SK-N-SH (cell line): ENCODE data around the gene LRRC59. TPM values are rescaled to one million over a fixed set of nuclear protein-coding genes. Genes with fewer than 3 reads are reported as not detected.

Experiments used
- CTCF ChIA-PET: fragments of 300-600, 350-600 bp; formaldehyde crosslinking; extraction: SDS; loops from one replicate; lab custom pipeline; 2021; lab: Yijun Ruan, JAX
- POLR2A ChIA-PET: fragments of 350-600 bp; sonication (Branson Sonifier 250); formaldehyde crosslinking; extraction: SDS; loops from one replicate; lab custom pipeline; 2020; ENCODE audit warnings: antibody characterized with exemption, inconsistent platforms; lab: Yijun Ruan, JAX
- DNase-seq: peaks from one replicate; pipeline ENCODE4 v3.0.0; 2012
- H2AFZ ChIP-seq: fragments of 200-600 bp; sonication (generic); 2 replicates; pipeline ENCODE4 v1.8.1; 2016; ENCODE audit warnings: antibody characterized with exemption, mild to moderate bottlenecking, low read depth
- H3F3A ChIP-seq: fragments of 200-600 bp; sonication (generic); replicated peaks from 2 replicates; pipeline ENCODE3; 2016; ENCODE audit warnings: antibody characterized with exemption, mild to moderate bottlenecking; ENCODE audit not compliant: insufficient read depth
- H3K27ac ChIP-seq, 2 experiments: fragments of 200-500 bp in 1 of 2; fragments of 200-600 bp in 1 of 2; sonication (Bioruptor generic) in 1 of 2; sonication (generic), shearing (Covaris generic) in 1 of 2; 2 replicates each; pipeline versions ENCODE4 v1.5.1 to v1.6.1; 2014 to 2016; ENCODE audit warnings: low read depth in 2 of 2, inconsistent platforms in 1 of 2, low read length in 1 of 2, mild to moderate bottlenecking in 1 of 2, mixed read lengths in 1 of 2
- H3K27me3 ChIP-seq: fragments of 200-600 bp; sonication (generic), shearing (Covaris generic); 2 replicates; pipeline ENCODE4 v1.6.1; 2016; ENCODE audit warnings: mixed run types; ENCODE audit not compliant: insufficient read depth
- H3K36me3 ChIP-seq, 2 experiments: fragments of 200-500 bp in 1 of 2; fragments of 200-600 bp in 1 of 2; sonication (Bioruptor generic) in 1 of 2; sonication (generic) in 1 of 2; replicated peaks in 1 of 2; 2 replicates each; pipeline versions ENCODE3 to v1.5.1; 2014 to 2016; ENCODE audit warnings: low read length in 1 of 2, mild to moderate bottlenecking in 1 of 2; ENCODE audit not compliant: insufficient read depth in 2 of 2, control insufficient read depth in 1 of 2
- H3K4me1 ChIP-seq, 2 experiments: fragments of 200-500 bp in 1 of 2; fragments of 200-600 bp in 1 of 2; sonication (Bioruptor generic) in 1 of 2; sonication (generic), shearing (Covaris generic) in 1 of 2; 2 replicates each; pipeline versions ENCODE4 v1.5.1 to v1.6.1; 2014 to 2016; ENCODE audit warnings: low read depth in 1 of 2, low read length in 1 of 2, mixed run types in 1 of 2; ENCODE audit not compliant: insufficient read depth in 2 of 2, control insufficient read depth in 1 of 2
- H3K4me2 ChIP-seq: fragments of 200-600 bp; sonication (generic), shearing (Covaris generic); 2 replicates; pipeline ENCODE4 v1.6.1; 2017; ENCODE audit warnings: mixed run types
- H3K4me3 ChIP-seq, 2 experiments: fragments of 200-500 bp in 1 of 2; fragments of 200-600 bp in 1 of 2; sonication (Bioruptor generic) in 1 of 2; sonication (generic), shearing (Covaris generic) in 1 of 2; 2 replicates each; pipeline versions ENCODE4 v1.5.1 to v1.8.1; 2014 to 2016; ENCODE audit warnings: low read depth in 2 of 2, inconsistent platforms in 1 of 2, low read length in 1 of 2, mild to moderate bottlenecking in 1 of 2, mixed read lengths in 1 of 2, moderate library complexity in 1 of 2
- H3K79me2 ChIP-seq: fragments of 200-600 bp; sonication (generic); 2 replicates; pipeline ENCODE4 v1.8.1; 2017; ENCODE audit warnings: mild to moderate bottlenecking; ENCODE audit not compliant: insufficient read depth
- H3K9ac ChIP-seq: fragments of 200-600 bp; sonication (generic); 2 replicates; pipeline ENCODE4 v1.6.1; 2017; ENCODE audit warnings: mixed run types
- H3K9me2 ChIP-seq: fragments of 200-600 bp; sonication (generic); 2 replicates; pipeline ENCODE4 v1.6.1; 2017; ENCODE audit warnings: mixed run types
- H3K9me3 ChIP-seq: fragments of 200-600 bp; sonication (generic); 2 replicates; pipeline ENCODE4 v1.6.1; 2017; ENCODE audit warnings: mixed run types, mild to moderate bottlenecking, moderate library complexity
- H4K20me1 ChIP-seq: fragments of 200-600 bp; sonication (generic); 2 replicates; pipeline ENCODE4 v1.6.1; 2017; ENCODE audit warnings: mild to moderate bottlenecking, mixed run types; ENCODE audit not compliant: insufficient read depth
- EZH2phosphoT487 ChIP-seq: fragments of 200-600 bp; sonication (generic); IDR thresholded peaks from 2 replicates; pipeline ENCODE4 v1.6.1; 2017; ENCODE audit warnings: low read depth, mixed run types, mild to moderate bottlenecking, antibody characterized with exemption, moderate library complexity, borderline replicate concordance
- FOSL2 ChIP-seq: IDR thresholded peaks from 2 replicates; pipeline ENCODE4 v1.4.0; 2012; ENCODE audit warnings: low read depth, mild to moderate bottlenecking, moderate library complexity, borderline replicate concordance
- FOXJ3 ChIP-seq: sonication (generic); formaldehyde crosslinking; IDR thresholded peaks from 2 replicates; pipeline ENCODE4 v1.5.1; 2020; ENCODE audit warnings: mild to moderate bottlenecking, missing genetic modification reagents
- FOXM1 ChIP-seq: IDR thresholded peaks from 2 replicates; pipeline ENCODE4 v1.4.0; 2012; ENCODE audit warnings: low read depth, mild to moderate bottlenecking
- GABPA ChIP-seq: IDR thresholded peaks from 2 replicates; pipeline ENCODE4 v1.4.0; 2012; ENCODE audit warnings: low read depth, mild to moderate bottlenecking
- MEF2A ChIP-seq: IDR thresholded peaks from 2 replicates; pipeline ENCODE4 v1.4.0; 2012; ENCODE audit warnings: low read depth, borderline replicate concordance
- MXI1 ChIP-seq: IDR thresholded peaks from 2 replicates; pipeline ENCODE4 v1.6.1; 2012; ENCODE audit warnings: mild to moderate bottlenecking, low read depth, low read length, improper control_type of control experiment
- NFIC ChIP-seq: IDR thresholded peaks from 2 replicates; pipeline ENCODE4 v1.4.0; 2012; ENCODE audit warnings: borderline replicate concordance
- POLR2AphosphoS5 ChIP-seq: IDR thresholded peaks from 2 replicates; pipeline ENCODE4 v1.6.1; 2012; ENCODE audit warnings: low read depth, low read length
- RCOR1 ChIP-seq: fragments of 150-350 bp; IDR thresholded peaks from 2 replicates; pipeline ENCODE4 v1.6.1; 2017; ENCODE audit warnings: antibody characterized with exemption, low read length
- RFX5 ChIP-seq: IDR thresholded peaks from 2 replicates; pipeline ENCODE4 v1.6.1; 2012; ENCODE audit warnings: mild to moderate bottlenecking, improper control_type of control experiment, low read length
- SIN3A ChIP-seq: IDR thresholded peaks from 2 replicates; pipeline ENCODE4 v1.6.1; 2012; ENCODE audit warnings: low read depth, mild to moderate bottlenecking, low read length, moderate library complexity, borderline replicate concordance
- SMC3 ChIP-seq: IDR thresholded peaks from 2 replicates; pipeline ENCODE4 v1.6.1; 2012; ENCODE audit warnings: low read depth, low read length, improper control_type of control experiment
- WGBS: methylation state at CpG from one replicate; pipeline ENCODE4 v1.1.6; 2017; ENCODE audit warnings: low lambda C conversion rate; 5-methylcytosine and 5-hydroxymethylcytosine counted together
- polyA plus RNA-seq, 3 experiments: library from polyadenylated mRNA; depleted of rRNA; stranded (reverse); fragments of >200 nt; gene quantifications; 2 replicates each; pipeline ENCODE4 v1.2.3, GENCODE V29; 2012
- TF ChIP-seq, protein P1 (sequence below): IDR thresholded peaks from 2 replicates; pipeline ENCODE4 v1.6.1; 2012; ENCODE audit warnings: mild to moderate bottlenecking, low read depth, low read length, moderate library complexity
- TF ChIP-seq, protein P2 (sequence below): fragments of 200-600 bp; sonication (generic); IDR thresholded peaks from 2 replicates; pipeline ENCODE4 v1.6.1; 2017; ENCODE audit warnings: antibody characterized with exemption, mild to moderate bottlenecking, moderate library complexity
- TF ChIP-seq, protein P3 (sequence below): fragments of 150-350 bp; IDR thresholded peaks from 2 replicates; pipeline ENCODE4 v1.6.1; 2016; ENCODE audit warnings: mild to moderate bottlenecking, low read depth, low read length
- TF ChIP-seq, protein P4 (sequence below): fragments of 150-350 bp; IDR thresholded peaks from 2 replicates; pipeline ENCODE4 v1.6.1; 2017; ENCODE audit warnings: antibody characterized with exemption, low read length, low read depth, borderline replicate concordance

Gene LRRC59
- polyA plus RNA-seq, 1 of the 3 experiments (the other 2 are of a cell fraction): 137 TPM

DNA sequence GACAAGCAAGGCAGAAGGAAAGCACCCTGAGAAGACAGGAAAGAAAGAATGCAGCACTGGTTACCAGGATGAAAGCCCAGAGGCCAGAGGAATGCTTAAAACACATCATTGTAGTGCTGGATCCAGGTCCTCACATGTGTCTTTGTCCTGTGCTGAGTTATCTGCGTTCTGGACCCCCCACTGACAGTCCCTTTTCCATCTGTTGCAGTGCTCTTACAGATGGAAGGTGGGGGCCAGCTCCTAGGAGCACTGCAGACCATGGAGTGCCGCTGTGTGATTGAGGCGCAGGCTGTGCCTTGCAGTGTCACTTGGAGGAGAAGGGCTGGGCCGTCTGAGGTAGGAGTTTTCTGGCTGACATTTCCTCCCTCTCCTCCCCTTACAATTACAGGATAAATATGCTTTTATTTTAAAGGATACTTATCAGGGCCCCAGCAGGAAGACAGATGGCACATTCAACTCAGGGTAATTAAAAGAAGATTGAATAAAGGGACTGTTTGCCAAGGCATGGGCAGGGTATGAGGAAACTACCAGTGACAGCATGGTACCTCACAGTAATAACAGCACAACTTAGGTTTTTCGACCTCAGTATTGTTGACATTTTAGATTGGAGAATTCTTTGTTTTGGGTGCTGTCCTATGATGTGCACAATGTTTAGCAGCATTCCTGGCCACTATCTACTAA is 21.3 kb downstream of the LRRC59 start:
- no peaks in the 10 kb centered on the region for H4K20me1 ChIP-seq
- peaks cover 28% of the 10 kb centered on the region for H3K79me2 ChIP-seq
- H3K9ac ChIP-seq: no peak overlapping the region
- no peaks in the 10 kb centered on the region for H3K9me2 ChIP-seq
- no peak overlapping the region for H2AFZ ChIP-seq
- H3K36me3 ChIP-seq: peaks cover 5 to 27% of the 10 kb centered on the region in 2 experiments
- H3K27ac ChIP-seq: peak overlapping the region in 1 of 2 experiments; percentile 35; a peak in 2 of 4 replicates
- 60% methylated on average over 5 of the region's 5 CpGs for WGBS
- peaks cover 13% of the 10 kb centered on the region for H3F3A ChIP-seq
- H3K27me3 ChIP-seq: no peaks in the 10 kb centered on the region
- ChIA-PET POLR2A (interaction anchor here (0.9 kb wide), 1 partner anchor 12 kb away, joined by 4 read pairs; no protein-coding TSS in a partner anchor), CTCF (interaction anchor here (0.7 to 8.1 kb wide), 7 partner anchors 11 to 214 kb away, joined by 3 to 51 read pairs (median 3); partner anchors contain the start of gene LRRC59)
- no peak overlapping the region for H3K4me3 ChIP-seq
- peak; percentile 38 for DNase-seq
- H3K9me3 ChIP-seq: no peaks in the 10 kb centered on the region
- peaks cover 0 to 27% of the 10 kb centered on the region in 2 experiments; a peak in 2 of 4 replicates for H3K4me1 ChIP-seq
- TF ChIP-seq, protein P1, sequence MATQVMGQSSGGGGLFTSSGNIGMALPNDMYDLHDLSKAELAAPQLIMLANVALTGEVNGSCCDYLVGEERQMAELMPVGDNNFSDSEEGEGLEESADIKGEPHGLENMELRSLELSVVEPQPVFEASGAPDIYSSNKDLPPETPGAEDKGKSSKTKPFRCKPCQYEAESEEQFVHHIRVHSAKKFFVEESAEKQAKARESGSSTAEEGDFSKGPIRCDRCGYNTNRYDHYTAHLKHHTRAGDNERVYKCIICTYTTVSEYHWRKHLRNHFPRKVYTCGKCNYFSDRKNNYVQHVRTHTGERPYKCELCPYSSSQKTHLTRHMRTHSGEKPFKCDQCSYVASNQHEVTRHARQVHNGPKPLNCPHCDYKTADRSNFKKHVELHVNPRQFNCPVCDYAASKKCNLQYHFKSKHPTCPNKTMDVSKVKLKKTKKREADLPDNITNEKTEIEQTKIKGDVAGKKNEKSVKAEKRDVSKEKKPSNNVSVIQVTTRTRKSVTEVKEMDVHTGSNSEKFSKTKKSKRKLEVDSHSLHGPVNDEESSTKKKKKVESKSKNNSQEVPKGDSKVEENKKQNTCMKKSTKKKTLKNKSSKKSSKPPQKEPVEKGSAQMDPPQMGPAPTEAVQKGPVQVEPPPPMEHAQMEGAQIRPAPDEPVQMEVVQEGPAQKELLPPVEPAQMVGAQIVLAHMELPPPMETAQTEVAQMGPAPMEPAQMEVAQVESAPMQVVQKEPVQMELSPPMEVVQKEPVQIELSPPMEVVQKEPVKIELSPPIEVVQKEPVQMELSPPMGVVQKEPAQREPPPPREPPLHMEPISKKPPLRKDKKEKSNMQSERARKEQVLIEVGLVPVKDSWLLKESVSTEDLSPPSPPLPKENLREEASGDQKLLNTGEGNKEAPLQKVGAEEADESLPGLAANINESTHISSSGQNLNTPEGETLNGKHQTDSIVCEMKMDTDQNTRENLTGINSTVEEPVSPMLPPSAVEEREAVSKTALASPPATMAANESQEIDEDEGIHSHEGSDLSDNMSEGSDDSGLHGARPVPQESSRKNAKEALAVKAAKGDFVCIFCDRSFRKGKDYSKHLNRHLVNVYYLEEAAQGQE: no peak
- TF ChIP-seq SIN3A (no peak), RCOR1 (0 out of 2 replicates have a peak, but pooled peaks have one; percentile 14), FOXJ3 (no peak), NFIC (no peak), FOSL2 (no peak), MEF2A (no peak), EZH2phosphoT487 (no peak), MXI1 (peak; percentile 46; the same call in 1 of the 2 replicates), GABPA (no peak)
- H3K4me2 ChIP-seq: no peak overlapping the region

DNA sequence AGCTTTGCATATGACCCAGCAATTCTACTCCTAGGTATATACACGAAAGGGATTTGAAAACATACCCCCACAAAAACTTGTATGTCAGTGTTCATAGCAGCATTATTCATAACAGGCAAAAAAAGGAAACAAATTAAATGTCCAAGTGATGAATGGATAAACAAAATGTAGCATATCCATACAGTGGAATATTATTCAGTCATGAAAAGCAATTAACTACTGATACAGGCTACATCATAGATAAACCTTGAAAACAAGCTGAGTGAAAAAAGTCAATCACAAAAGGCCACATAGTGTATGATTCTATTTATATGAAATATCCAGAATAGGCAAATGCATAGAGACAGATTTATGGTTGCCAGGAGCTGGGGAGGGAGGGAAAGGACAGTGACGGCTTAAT is 23.6 kb downstream of the LRRC59 start:
- H3K4me1 ChIP-seq: peaks cover 0 to 27% of the 10 kb centered on the region in 2 experiments; a peak in 2 of 4 replicates
- H3K9ac ChIP-seq: peak overlapping the region; percentile 93
- H3K27ac ChIP-seq: peak overlapping the region in 1 of 2 experiments; percentile 93; a peak in 3 of 4 replicates
- ChIA-PET POLR2A (interaction anchor here (1.0 kb wide), 1 partner anchor 21 kb away, joined by 3 read pairs; no protein-coding TSS in a partner anchor), CTCF (interaction anchor here (0.5 to 8.1 kb wide), 5 partner anchors 11 to 1204 kb away, joined by 3 to 51 read pairs (median 12); partner anchors contain the start of gene LRRC59)
- no peaks in the 10 kb centered on the region for H4K20me1 ChIP-seq
- no peaks in the 10 kb centered on the region for H3K9me3 ChIP-seq
- peak overlapping the region; percentile 90 for H2AFZ ChIP-seq
- peak overlapping the region; percentile 81 to 94 for H3K4me3 ChIP-seq
- H3K4me2 ChIP-seq: peak overlapping the region; percentile 87
- peaks cover 38% of the 10 kb centered on the region for H3K79me2 ChIP-seq
- peaks cover 24 to 27% of the 10 kb centered on the region in 2 experiments for H3K36me3 ChIP-seq
- H3K9me2 ChIP-seq: no peaks in the 10 kb centered on the region
- DNase-seq: no peak
- no peaks in the 10 kb centered on the region for H3K27me3 ChIP-seq
- WGBS: 91% methylated on average over 2 of the region's 2 CpGs
- no peaks in the 10 kb centered on the region for H3F3A ChIP-seq
- TF ChIP-seq, protein P2, sequence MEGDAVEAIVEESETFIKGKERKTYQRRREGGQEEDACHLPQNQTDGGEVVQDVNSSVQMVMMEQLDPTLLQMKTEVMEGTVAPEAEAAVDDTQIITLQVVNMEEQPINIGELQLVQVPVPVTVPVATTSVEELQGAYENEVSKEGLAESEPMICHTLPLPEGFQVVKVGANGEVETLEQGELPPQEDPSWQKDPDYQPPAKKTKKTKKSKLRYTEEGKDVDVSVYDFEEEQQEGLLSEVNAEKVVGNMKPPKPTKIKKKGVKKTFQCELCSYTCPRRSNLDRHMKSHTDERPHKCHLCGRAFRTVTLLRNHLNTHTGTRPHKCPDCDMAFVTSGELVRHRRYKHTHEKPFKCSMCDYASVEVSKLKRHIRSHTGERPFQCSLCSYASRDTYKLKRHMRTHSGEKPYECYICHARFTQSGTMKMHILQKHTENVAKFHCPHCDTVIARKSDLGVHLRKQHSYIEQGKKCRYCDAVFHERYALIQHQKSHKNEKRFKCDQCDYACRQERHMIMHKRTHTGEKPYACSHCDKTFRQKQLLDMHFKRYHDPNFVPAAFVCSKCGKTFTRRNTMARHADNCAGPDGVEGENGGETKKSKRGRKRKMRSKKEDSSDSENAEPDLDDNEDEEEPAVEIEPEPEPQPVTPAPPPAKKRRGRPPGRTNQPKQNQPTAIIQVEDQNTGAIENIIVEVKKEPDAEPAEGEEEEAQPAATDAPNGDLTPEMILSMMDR: no peak
- TF ChIP-seq NFIC (no peak), POLR2AphosphoS5 (no peak), RFX5 (no peak), FOXM1 (no peak), FOSL2 (no peak), GABPA (no peak), MEF2A (no peak), SMC3 (no peak)
- TF ChIP-seq, protein P3, sequence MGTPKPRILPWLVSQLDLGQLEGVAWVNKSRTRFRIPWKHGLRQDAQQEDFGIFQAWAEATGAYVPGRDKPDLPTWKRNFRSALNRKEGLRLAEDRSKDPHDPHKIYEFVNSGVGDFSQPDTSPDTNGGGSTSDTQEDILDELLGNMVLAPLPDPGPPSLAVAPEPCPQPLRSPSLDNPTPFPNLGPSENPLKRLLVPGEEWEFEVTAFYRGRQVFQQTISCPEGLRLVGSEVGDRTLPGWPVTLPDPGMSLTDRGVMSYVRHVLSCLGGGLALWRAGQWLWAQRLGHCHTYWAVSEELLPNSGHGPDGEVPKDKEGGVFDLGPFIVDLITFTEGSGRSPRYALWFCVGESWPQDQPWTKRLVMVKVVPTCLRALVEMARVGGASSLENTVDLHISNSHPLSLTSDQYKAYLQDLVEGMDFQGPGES: no peak
- TF ChIP-seq, protein P4, sequence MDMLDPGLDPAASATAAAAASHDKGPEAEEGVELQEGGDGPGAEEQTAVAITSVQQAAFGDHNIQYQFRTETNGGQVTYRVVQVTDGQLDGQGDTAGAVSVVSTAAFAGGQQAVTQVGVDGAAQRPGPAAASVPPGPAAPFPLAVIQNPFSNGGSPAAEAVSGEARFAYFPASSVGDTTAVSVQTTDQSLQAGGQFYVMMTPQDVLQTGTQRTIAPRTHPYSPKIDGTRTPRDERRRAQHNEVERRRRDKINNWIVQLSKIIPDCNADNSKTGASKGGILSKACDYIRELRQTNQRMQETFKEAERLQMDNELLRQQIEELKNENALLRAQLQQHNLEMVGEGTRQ: no peak
